CD8-positive, alpha-beta memory T cell (primary cell): ENCODE data around the gene ATXN7L3. TPM values are rescaled to one million over a fixed set of nuclear protein-coding genes. Genes with fewer than 3 reads are reported as not detected.

Source experiments
- CTCF ChIA-PET: fragments of 350-600 bp; sonication (Branson Sonifier 250); formaldehyde crosslinking; loops from one replicate; lab custom pipeline; 2021; ENCODE audit warnings: antibody characterized with exemption; lab: Charles Lee
- POLR2A ChIA-PET: fragments of 350-600 bp; sonication (Branson Sonifier 250); formaldehyde crosslinking; loops from one replicate; lab custom pipeline; 2021; ENCODE audit warnings: antibody characterized with exemption; lab: Charles Lee
- DNase-seq, 5 donors: peaks; one replicate each; pipeline versions ENCODE4 v3.0.0 to v3.0.0-alpha.2; 2020 to 2022; ENCODE audit warnings: mixed read lengths in 1 of 5
- H3K27ac ChIP-seq: one replicate; pipeline ENCODE4 v1.7.0; 2013; ENCODE audit warnings: low read depth, mild to moderate bottlenecking, low read length, moderate library complexity
- H3K27me3 ChIP-seq: 2 replicates; pipeline ENCODE4 v1.7.0; 2013; ENCODE audit warnings: low read length, mild to moderate bottlenecking; ENCODE audit not compliant: insufficient read depth, poor library complexity, severe bottlenecking
- H3K36me3 ChIP-seq: 2 replicates; pipeline ENCODE4 v1.7.0; 2013; ENCODE audit warnings: mild to moderate bottlenecking, low read length, moderate library complexity; ENCODE audit not compliant: insufficient read depth
- H3K4me1 ChIP-seq: 2 replicates; pipeline ENCODE4 v1.7.0; 2013; ENCODE audit warnings: mild to moderate bottlenecking, low read length, moderate library complexity; ENCODE audit not compliant: insufficient read depth
- H3K4me3 ChIP-seq: 2 replicates; pipeline ENCODE4 v1.7.0; 2013; ENCODE audit warnings: mild to moderate bottlenecking, low read length
- H3K9me3 ChIP-seq: 2 replicates; pipeline ENCODE4 v1.7.0; 2013; ENCODE audit warnings: mild to moderate bottlenecking, low read length
- H3K27ac Mint-ChIP-seq, 8 donors: one replicate each; pipeline ENCODE4 v1.8.0; 2020 to 2021; ENCODE audit warnings: mixed read lengths in 8 of 8, mild to moderate bottlenecking in 6 of 8, inconsistent platforms in 3 of 8, moderate library complexity in 3 of 8
- H3K27me3 Mint-ChIP-seq, 2 donors: one replicate each; pipeline ENCODE4 v1.8.0; 2020 to 2021; ENCODE audit warnings: mixed read lengths in 2 of 2, mild to moderate bottlenecking in 1 of 2, moderate library complexity in 1 of 2
- H3K36me3 Mint-ChIP-seq, 3 donors: one replicate each; pipeline ENCODE4 v1.8.0; 2020 to 2021; ENCODE audit warnings: mixed read lengths in 3 of 3, inconsistent platforms in 1 of 3, mild to moderate bottlenecking in 1 of 3
- H3K4me1 Mint-ChIP-seq, 3 donors: one replicate each; pipeline ENCODE4 v1.8.0; 2020 to 2021; ENCODE audit warnings: mixed read lengths in 3 of 3, inconsistent platforms in 1 of 3, mild to moderate bottlenecking in 1 of 3
- H3K4me3 Mint-ChIP-seq, 7 donors: one replicate each; pipeline ENCODE4 v1.8.0; 2020 to 2021; ENCODE audit warnings: mixed read lengths in 7 of 7, mild to moderate bottlenecking in 6 of 7, moderate library complexity in 4 of 7, inconsistent platforms in 2 of 7
- H3K9me3 Mint-ChIP-seq, 5 donors: one replicate each; pipeline ENCODE4 v1.8.0; 2020 to 2022; ENCODE audit warnings: mixed read lengths in 5 of 5, mild to moderate bottlenecking in 3 of 5, moderate library complexity in 2 of 5, inconsistent platforms in 1 of 5
- polyA plus RNA-seq: library from polyadenylated mRNA; unstranded; fragments of 300-500 nt; fragmentation: Illumina TruSeq; gene quantifications from one replicate; pipeline ENCODE4 v1.2.3, GENCODE V29; 2021
- total RNA-seq, 2 experiments: library from RNA; stranded (reverse); gene quantifications; one replicate each; pipeline ENCODE4 v1.2.3, GENCODE V29; 2021

The ATXN7L3 gene
- total and polyA plus RNA-seq, 3 experiments from 2014 or later: 15.4 to 111 (median 96.6) TPM

GRCh38 chr17:44233582-44233981, 33.9 kb upstream of the ATXN7L3 start:
- peaks cover 6 to 7% (median 6%) of the 10 kb centered on the region in 3 donors for H3K4me1 Mint-ChIP-seq
- H3K36me3 Mint-ChIP-seq: no peaks in the 10 kb centered on the region
- no peak overlapping the region for H3K27ac ChIP-seq
- ChIA-PET CTCF (no interaction called here), POLR2A (interaction anchor here (0.7 kb wide), 1 partner anchor 84 kb away, joined by 5 read pairs; no protein-coding TSS in a partner anchor)
- H3K36me3 ChIP-seq: no peaks in the 10 kb centered on the region
- H3K9me3 Mint-ChIP-seq: no peaks in the 10 kb centered on the region
- H3K4me3 ChIP-seq: no peak overlapping the region
- H3K27me3 Mint-ChIP-seq: peaks cover 8 to 14% of the 10 kb centered on the region in 2 donors
- no peak overlapping the region for H3K4me3 Mint-ChIP-seq
- no peak overlapping the region for H3K27ac Mint-ChIP-seq
- H3K4me1 ChIP-seq: no peaks in the 10 kb centered on the region
- no peak for DNase-seq
- H3K27me3 ChIP-seq: no peaks in the 10 kb centered on the region
- H3K9me3 ChIP-seq: no peaks in the 10 kb centered on the region

- H3K9me3 ChIP-seq: no peaks in the 10 kb centered on the region
- ChIA-PET CTCF (no interaction called here), POLR2A (no interaction called here)
- Mint-ChIP-seq H3K27me3 (peaks cover 8 to 14% of the 10 kb centered on the region in 2 donors), H3K27ac (no peak overlapping the region), H3K9me3 (no peaks in the 10 kb centered on the region), H3K4me3 (no peak overlapping the region), H3K4me1 (peaks cover 6 to 7% (median 6%) of the 10 kb centered on the region in 3 donors), H3K36me3 (no peaks in the 10 kb centered on the region)
- no peak overlapping the region for H3K4me3 ChIP-seq
- no peaks in the 10 kb centered on the region for H3K4me1 ChIP-seq
- H3K27ac ChIP-seq: no peak overlapping the region
- no peaks in the 10 kb centered on the region for H3K36me3 ChIP-seq
- DNase-seq: no peak
- H3K27me3 ChIP-seq: no peaks in the 10 kb centered on the region
Observed at GRCh38 chr17:44232061-44232460, 32.4 kb upstream of the ATXN7L3 start.

DNA sequence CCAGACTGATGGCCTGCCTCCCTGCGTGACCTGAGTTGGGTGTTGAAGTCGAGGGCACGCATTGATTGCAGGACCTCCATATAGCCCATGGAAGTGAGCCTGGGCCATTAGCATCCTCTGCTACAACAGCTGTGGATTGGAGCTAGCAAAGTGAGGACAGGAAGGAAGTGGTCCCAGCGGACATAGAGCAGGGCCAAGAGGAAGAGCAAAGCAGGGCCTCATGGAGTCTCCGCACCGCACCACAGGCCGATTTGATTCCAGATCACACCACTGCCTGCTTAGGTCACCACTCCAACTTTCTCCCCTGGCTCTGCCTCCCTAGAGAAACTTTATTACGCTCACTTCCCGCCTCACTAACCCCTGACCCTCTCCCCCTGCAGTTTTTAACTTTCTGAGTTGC, 30.5 kb upstream of the ATXN7L3 start:
- peaks cover 4 to 5% (median 4%) of the 10 kb centered on the region in 3 donors for H3K4me1 Mint-ChIP-seq
- POLR2A ChIA-PET: no interaction called here
- H3K4me3 ChIP-seq: no peak overlapping the region
- no peaks in the 10 kb centered on the region for H3K9me3 ChIP-seq
- CTCF ChIA-PET: no interaction called here
- peaks cover 4 to 8% of the 10 kb centered on the region in 2 donors for H3K27me3 Mint-ChIP-seq
- H3K36me3 ChIP-seq: no peaks in the 10 kb centered on the region
- no peak overlapping the region for H3K27ac ChIP-seq
- DNase-seq: no peak
- no peak overlapping the region for H3K27ac Mint-ChIP-seq
- H3K36me3 Mint-ChIP-seq: no peaks in the 10 kb centered on the region
- no peaks in the 10 kb centered on the region for H3K4me1 ChIP-seq
- H3K27me3 ChIP-seq: no peaks in the 10 kb centered on the region
- H3K4me3 Mint-ChIP-seq: peak overlapping the region in 1 of 7 donors; percentile 37
- H3K9me3 Mint-ChIP-seq: no peaks in the 10 kb centered on the region

DNA sequence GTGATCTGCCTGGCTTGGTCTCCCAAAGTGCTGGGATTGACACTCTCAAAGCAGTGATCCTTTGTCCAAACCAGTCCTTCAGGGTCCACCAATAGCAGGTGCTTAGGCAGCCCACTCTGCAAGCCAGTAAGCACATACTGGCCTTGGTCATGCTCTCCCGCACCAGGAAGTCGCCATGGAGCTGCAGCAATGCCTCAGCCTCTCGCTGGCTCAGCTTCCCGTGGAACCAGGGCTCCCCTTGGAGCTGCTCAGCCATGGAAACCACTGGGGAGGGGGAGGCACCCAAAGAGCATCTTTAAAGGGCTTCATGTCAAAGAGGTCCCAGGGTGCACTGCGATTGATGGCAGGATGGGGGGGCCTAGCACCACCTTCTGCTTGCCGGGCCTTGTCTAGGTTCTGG, 29.4 kb upstream of the ATXN7L3 start:
- H3K4me1 ChIP-seq: no peaks in the 10 kb centered on the region
- H3K4me1 Mint-ChIP-seq: no peaks in the 10 kb centered on the region
- CTCF ChIA-PET: interaction anchor here (1.1 kb wide), 1 partner anchor 19 kb away, joined by 4 read pairs; no protein-coding TSS in a partner anchor
- no peak overlapping the region for H3K27ac ChIP-seq
- H3K36me3 ChIP-seq: no peaks in the 10 kb centered on the region
- H3K4me3 Mint-ChIP-seq: no peak overlapping the region
- H3K9me3 ChIP-seq: no peaks in the 10 kb centered on the region
- H3K9me3 Mint-ChIP-seq: no peaks in the 10 kb centered on the region
- H3K4me3 ChIP-seq: no peak overlapping the region
- H3K27me3 Mint-ChIP-seq: peaks cover 4% of the 10 kb centered on the region in 2 donors
- H3K27ac Mint-ChIP-seq: peak overlapping the region in 1 of 8 donors; percentile 29
- no peak for DNase-seq
- no peaks in the 10 kb centered on the region for H3K36me3 Mint-ChIP-seq
- POLR2A ChIA-PET: interaction anchor here (0.6 to 1.0 kb wide), 2 partner anchors 9 to 10 kb away, joined by 3 read pairs; partner anchors contain the start of gene UBTF
- H3K27me3 ChIP-seq: no peaks in the 10 kb centered on the region

- Histone ChIP-seq H3K4me3 (no peak overlapping the region), H3K27ac (no peak overlapping the region), H3K27me3 (no peaks in the 10 kb centered on the region), H3K9me3 (no peaks in the 10 kb centered on the region), H3K36me3 (no peaks in the 10 kb centered on the region), H3K4me1 (peaks cover 8% of the 10 kb centered on the region)
- Mint-ChIP-seq H3K27me3 (no peaks in the 10 kb centered on the region), H3K4me1 (peaks cover 8 to 14% (median 12%) of the 10 kb centered on the region in 3 donors), H3K9me3 (no peaks in the 10 kb centered on the region), H3K27ac (peak overlapping the region in 4 of 8 donors; percentile 12 to 99 (median 71)), H3K4me3 (peak overlapping the region in 2 of 7 donors; percentile 45 to 82), H3K36me3 (peaks cover 0 to 10% (median 0%) of the 10 kb centered on the region in 3 donors)
- ChIA-PET CTCF (interaction anchor here (2.5 kb wide), 1 partner anchor 14 kb away, joined by 10 read pairs; no protein-coding TSS in a partner anchor), POLR2A (interaction anchor here (0.7 to 1.1 kb wide), 2 partner anchors 8 to 22 kb away, joined by 3 to 4 read pairs; no protein-coding TSS in a partner anchor)
- no peak for DNase-seq
Observed at GRCh38 chr17:44223541-44224071, 23.9 kb upstream of the ATXN7L3 start.

- peaks cover 17% of the 10 kb centered on the region for H3K4me1 ChIP-seq
- no peaks in the 10 kb centered on the region for H3K27me3 ChIP-seq
- CTCF ChIA-PET: interaction anchor here (0.7 to 5.7 kb wide), 12 partner anchors 12 to 128 kb away, joined by 3 to 50 read pairs (median 4); partner anchors contain the start of genes GRN and TMUB2
- H3K9me3 ChIP-seq: no peaks in the 10 kb centered on the region
- POLR2A ChIA-PET: interaction anchor here (0.7 to 6.2 kb wide), 11 partner anchors 12 to 131 kb away, joined by 4 to 58 read pairs (median 12); partner anchors contain the start of genes ATXN7L3, RUNDC3A, SLC25A39 and TMUB2
- Mint-ChIP-seq H3K27ac (peak overlapping the region; percentile 81 to 99 (median 96)), H3K36me3 (peaks cover 0 to 13% (median 0%) of the 10 kb centered on the region in 3 donors), H3K27me3 (no peaks in the 10 kb centered on the region), H3K4me1 (peaks cover 14 to 23% (median 17%) of the 10 kb centered on the region in 3 donors), H3K9me3 (no peaks in the 10 kb centered on the region), H3K4me3 (peak overlapping the region; percentile 89 to 100 (median 96))
- no peaks in the 10 kb centered on the region for H3K36me3 ChIP-seq
- peak overlapping the region; percentile 89 for H3K4me3 ChIP-seq
- DNase-seq: peak in 3 of 5 donors; percentile 37 to 47 (median 47)
- peak overlapping the region; percentile 59 for H3K27ac ChIP-seq
Observed at GRCh38 chr17:44222112-44222869, 22.6 kb upstream of the ATXN7L3 start.

- Mint-ChIP-seq H3K4me1 (peaks cover 19 to 28% (median 21%) of the 10 kb centered on the region in 3 donors), H3K27me3 (no peaks in the 10 kb centered on the region), H3K9me3 (no peaks in the 10 kb centered on the region), H3K27ac (peak overlapping the region; percentile 80 to 99 (median 96)), H3K4me3 (peak overlapping the region; percentile 89 to 100 (median 96)), H3K36me3 (peaks cover 0 to 16% (median under 1%) of the 10 kb centered on the region in 3 donors)
- Histone ChIP-seq H3K27me3 (no peaks in the 10 kb centered on the region), H3K4me1 (peaks cover 23% of the 10 kb centered on the region), H3K36me3 (no peaks in the 10 kb centered on the region), H3K27ac (peak overlapping the region; percentile 59), H3K9me3 (no peaks in the 10 kb centered on the region), H3K4me3 (peak overlapping the region; percentile 89)
- DNase-seq: no peak
- CTCF ChIA-PET: interaction anchor here (0.6 to 5.7 kb wide), 14 partner anchors 12 to 155 kb away, joined by 3 to 50 read pairs (median 3); partner anchors contain the start of genes GRN and TMUB2
- POLR2A ChIA-PET: interaction anchor here (0.7 to 6.2 kb wide), 13 partner anchors 11 to 132 kb away, joined by 3 to 58 read pairs (median 6); partner anchors contain the start of genes ATXN7L3, GRN, RUNDC3A and SLC25A39
Observed at GRCh38 chr17:44221862-44222111, 22.1 kb upstream of the ATXN7L3 start.
